ENCODE measurements around the gene SH3GL1.
"Not testable (repeated sequence)": the region's sequence is repeated elsewhere in the genome, so short reads cannot be mapped to it uniquely, and the experiment has no call there.

Gene SH3GL1

GRCh38 chr19:4334929-4335570 lies 65.3 kb downstream of the SH3GL1 start:
- TF ChIP-seq CTCF (conservative IDR thresholded peaks at IDR 0.05; ENCODE audit: low read length) = no peak
- no peak for DNase-seq (ENCODE audit: low read depth)
- no peak overlapping the region for H3K4me3 ChIP-seq (ENCODE audit: low read length)

- no peak overlapping the region for H3K4me3 ChIP-seq (ENCODE audit: low read length)
- TF ChIP-seq CTCF (conservative IDR thresholded peaks at IDR 0.05; ENCODE audit: low read length) = no peak
- no peak for DNase-seq (ENCODE audit: low read depth)
These were observed 70.5 kb downstream of the SH3GL1 start for GRCh38 chr19:4329858-4330257.

GRCh38 chr19:4328991-4329681 lies 71.2 kb downstream of the SH3GL1 start:
- DNase-seq (ENCODE audit: low read depth) = not testable (repeated sequence)
- H3K4me3 ChIP-seq (ENCODE audit: low read length) = peak overlapping the region; percentile 66

- H3K4me3 ChIP-seq (ENCODE audit: low read length) = peak overlapping the region; percentile 66
- no peak for TF ChIP-seq CTCF (conservative IDR thresholded peaks at IDR 0.05; ENCODE audit: low read length)
- DNase-seq (ENCODE audit: low read depth) = peak; percentile 92
These were observed 71.9 kb downstream of the SH3GL1 start for GRCh38 chr19:4328243-4328990.

- TF ChIP-seq CTCF (conservative IDR thresholded peaks at IDR 0.05; ENCODE audit: low read length) = no peak
- DNase-seq (ENCODE audit: low read depth) = no peak
- H3K4me3 ChIP-seq (ENCODE audit: low read length) = peak overlapping the region; percentile 56
These were observed 72.5 kb downstream of the SH3GL1 start for GRCh38 chr19:4327877-4328242.

- H3K4me3 ChIP-seq (ENCODE audit: low read length) = peak overlapping the region; percentile 56
- DNase-seq (ENCODE audit: low read depth) = peak; percentile 22
- no peak for TF ChIP-seq CTCF (conservative IDR thresholded peaks at IDR 0.05; ENCODE audit: low read length)
These were observed 73.0 kb downstream of the SH3GL1 start for GRCh38 chr19:4327252-4327876.

GRCh38 chr19:4326837-4327251 lies 73.5 kb downstream of the SH3GL1 start:
- no peak overlapping the region for H3K4me3 ChIP-seq (ENCODE audit: low read length)
- TF ChIP-seq CTCF (conservative IDR thresholded peaks at IDR 0.05; ENCODE audit: low read length) = no peak
- DNase-seq (ENCODE audit: low read depth) = no peak
